ENCODE measurements around the gene MYO3B.

Gene MYO3B

DNA sequence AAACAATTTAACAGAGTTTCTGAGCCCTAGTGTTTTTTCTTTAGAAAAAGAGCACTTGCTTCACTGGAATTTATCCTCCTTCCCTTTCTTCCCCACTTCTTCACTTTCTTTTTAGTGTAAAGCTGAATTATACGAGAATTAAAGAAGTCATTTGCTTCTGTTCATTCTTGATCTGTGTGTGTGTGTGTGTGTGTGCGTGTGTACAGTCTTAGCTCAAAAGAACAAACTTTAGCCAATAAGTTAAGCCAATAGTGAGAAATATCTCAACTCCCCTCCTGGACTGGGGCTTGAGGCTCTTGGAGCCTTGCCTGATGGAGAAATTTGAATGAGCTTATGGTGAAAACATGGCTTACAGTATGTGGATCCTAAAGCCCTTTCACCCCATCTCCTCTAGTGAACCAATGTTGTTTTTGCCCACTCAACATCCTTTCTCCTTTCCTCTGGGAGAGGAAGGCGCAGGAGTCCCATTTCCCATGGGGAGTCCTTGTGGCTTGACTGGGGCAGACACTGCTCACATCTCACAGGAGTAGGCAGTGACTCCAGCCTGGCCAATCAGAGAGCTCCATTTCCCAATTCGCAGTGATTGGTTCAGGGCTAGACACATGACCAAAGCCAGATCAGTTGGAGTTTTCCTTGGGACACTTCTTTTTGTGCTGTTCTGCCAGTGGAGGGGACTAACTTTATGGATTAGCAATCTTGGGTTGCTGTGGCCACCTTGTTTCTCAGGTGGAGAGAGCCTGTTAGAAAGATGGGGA is 16.3 kb upstream of the MYO3B start:
- no peak for DNase-seq (ENCODE audit: low spot score)

DNA sequence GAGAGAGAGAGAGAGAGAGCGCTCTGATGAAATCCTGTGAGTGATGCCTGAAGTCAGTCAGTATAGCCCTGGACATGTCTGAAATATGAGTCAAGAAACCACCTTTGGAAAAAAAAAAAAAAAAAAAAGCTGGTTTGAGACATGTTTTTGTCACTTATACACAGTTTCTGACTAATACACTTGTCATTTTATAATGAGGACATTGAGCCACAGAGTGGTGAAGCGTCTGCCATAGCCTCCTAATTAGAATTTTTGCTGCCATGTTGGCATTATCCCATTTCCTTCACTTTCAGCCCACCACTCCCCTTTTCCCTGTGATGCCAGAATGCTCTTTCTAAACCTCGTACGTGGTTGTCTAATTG is 15.7 kb upstream of the MYO3B start:
- no peak for DNase-seq (ENCODE audit: low spot score)

DNA sequence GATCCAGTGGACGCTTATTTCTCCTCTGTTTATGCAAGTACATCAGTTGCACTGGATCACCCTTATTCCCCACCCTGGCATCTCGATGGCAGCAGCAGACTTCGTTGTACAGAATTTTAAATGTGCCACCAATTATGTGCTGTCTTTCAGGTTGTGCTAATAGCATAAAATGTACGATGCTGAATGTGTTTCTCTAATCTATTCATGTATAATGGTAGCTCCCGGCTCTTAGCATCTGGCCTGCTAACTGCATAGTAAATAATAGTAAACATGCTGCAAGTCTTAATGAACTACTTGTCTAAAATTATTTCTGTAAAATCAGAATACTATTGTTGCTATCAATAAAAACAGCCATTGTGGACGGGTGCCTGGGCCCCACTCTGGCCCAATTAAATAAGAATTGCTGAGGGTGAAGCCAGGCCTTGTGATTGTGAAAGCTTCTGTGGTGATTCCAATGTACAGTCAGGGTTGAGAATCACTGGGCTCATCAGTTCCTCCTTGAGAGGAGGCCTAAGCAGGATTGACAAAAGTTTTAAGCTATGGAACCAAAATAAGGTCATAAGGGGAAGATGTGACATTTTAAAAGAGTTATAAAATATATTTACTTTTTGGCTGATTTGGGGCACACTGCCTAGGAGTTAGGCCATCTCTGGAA is 14.4 kb upstream of the MYO3B start:
- no peak for DNase-seq (ENCODE audit: low spot score)

DNA sequence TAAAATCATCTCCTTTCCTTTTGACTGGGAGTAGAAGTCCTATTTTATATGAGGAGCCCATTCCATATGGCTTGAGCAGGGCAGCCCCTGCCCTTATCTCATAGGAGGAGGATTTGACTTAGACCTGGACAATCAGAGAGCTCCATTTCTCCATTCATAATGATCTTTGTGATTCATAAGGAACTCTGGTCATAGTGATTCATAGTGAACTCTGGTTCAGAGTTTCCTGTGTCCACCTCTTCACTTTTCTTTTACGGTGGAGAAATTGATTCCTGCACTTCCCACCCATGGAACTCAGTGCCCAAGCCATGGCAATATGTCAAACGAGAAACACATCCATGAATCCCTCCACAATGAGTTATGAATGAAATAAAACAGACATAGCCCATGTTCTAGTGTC is 12.8 kb upstream of the MYO3B start:
- no peak for DNase-seq (ENCODE audit: low spot score)

DNA sequence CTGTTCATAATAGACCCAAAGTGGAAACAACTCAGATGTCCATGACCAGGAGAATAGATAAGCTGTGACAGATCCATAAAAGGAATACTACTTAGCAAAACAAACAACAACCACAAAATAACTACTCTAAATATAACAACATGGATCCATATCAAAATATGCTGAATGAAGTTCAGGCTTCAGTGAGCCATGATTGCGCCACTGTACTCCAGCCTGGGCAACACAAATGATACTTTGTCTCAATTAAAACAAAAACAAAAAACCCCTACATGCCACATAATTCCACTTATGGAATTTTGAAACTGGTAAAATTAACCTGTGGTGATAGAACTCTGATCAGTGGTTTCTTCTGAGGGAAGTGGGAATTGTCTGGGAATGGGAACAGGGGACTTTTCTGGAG is 11.2 kb upstream of the MYO3B start:
- no peak for DNase-seq (ENCODE audit: low spot score)

DNA sequence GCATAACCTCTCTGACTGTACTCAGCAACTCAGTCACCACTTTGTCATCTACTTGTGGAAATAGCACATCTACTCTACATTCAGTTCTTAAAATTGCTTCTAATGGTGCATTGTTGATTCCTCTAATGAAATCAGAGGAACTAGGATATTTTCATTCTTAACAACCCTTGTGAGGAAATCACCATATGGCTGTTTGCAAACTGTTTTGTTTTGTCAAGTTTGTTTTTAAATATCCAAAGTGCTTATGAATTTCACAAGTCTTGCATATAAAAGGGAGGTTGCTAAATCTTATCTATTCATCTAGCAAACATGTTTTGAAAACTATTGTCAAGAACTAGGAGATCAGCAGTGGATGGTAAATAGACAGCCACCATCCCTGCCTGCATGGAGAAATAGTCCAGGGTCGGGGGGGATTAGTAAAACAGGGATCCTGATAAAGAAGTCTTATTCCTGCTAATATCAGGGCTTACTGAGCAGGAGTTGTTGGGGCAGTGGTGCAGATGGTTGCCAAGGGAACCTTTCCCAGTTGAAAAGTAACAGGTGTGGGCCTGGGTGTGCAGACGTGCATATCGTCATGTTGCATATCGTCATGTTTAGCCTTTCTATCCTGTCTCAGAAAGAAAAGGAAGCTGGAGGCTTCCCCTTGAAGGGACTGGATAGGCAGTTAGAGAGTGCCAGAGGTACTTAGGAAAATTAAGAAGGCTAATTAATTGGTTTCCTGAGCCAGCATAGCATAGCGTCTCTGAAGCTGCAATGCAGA is 7.5 kb upstream of the MYO3B start:
- DNase-seq (ENCODE audit: low spot score), result no peak

DNA sequence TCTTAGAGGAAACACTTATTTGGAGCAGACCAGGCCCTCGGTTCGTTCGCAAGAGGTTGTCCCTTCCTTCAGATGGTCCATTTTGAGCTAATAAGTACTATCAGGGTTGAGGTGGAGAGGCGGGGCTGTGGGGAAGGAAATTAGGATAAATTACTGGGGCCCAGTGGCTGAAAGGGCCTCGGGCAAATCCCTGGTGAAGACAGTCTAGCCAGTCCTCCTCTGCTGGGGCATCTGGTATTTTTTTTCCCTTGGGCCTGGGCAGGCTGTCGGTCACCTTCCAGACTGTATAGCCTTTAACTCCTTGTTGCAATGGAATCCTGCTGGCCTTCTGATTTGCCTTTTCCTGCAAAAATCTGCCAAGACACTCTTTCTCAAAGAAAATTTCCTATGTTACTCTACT is 1.7 kb upstream of the MYO3B start:
- DNase-seq (ENCODE audit: low spot score), result no peak

DNA sequence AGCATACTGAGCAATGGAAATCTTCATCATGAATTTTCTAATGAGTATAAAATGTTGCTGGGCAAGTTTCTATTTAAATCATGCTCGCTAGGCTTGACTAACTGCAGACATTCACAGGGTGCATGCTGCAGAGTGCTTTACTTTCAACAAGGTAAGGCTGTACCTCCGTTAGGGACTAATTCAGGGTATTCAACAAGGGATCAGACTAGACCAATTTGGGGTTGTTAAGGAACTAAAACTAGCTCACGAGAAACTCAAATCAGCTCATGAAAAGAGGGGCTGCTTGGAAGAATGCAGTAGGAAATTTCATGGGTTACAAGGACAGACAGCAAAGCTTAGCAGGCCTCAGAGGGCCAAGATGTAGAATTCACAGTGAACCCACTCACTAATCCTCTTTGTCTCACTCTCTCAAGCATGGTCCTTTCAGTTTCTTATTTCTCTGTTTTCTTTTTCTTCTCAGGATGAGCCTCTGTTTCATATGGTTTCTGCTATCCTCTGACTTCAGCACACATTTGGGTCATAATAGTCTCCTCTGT is 2.2 kb downstream of the MYO3B start:
- DNase-seq (ENCODE audit: low spot score), result no peak

DNA sequence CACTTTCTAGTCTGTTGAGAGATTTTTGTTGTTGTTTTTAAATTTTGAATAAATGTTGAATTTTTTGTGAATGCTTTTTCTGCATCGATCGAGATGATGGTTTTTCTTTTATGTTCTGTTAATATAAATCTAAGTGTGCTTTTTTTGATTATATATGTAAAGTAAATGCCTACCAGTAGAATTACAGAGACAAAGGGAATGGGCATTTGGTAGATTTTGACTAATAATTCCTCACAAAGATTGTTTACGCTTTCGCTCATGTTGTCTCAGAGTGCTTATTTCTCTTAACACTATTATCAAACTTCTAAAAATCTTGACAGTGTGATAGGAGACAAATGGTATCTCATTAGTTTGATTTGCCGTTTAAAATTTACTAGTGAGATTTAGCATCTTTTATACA is 3.7 kb downstream of the MYO3B start:
- no peak for DNase-seq (ENCODE audit: low spot score)

DNA sequence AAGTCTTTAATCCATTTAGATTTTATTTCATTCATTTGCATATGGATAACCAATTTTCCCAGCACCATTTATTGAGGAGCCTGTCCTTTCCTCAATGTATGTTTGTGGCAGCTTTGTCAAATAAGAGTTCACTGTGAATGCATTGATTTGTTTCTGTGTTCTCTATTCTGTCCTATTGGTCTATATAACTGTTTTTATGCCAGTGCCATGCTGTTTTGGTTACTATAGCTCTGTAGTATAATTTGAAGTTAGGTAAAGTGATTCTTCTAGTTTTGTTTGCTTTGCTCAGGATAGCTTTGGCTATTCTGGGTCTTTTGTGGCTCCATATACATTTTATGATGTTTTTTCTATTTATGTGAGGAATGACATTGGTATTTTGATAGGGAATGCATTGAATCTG is 7.4 kb downstream of the MYO3B start:
- no peak for DNase-seq (ENCODE audit: low spot score)

DNA sequence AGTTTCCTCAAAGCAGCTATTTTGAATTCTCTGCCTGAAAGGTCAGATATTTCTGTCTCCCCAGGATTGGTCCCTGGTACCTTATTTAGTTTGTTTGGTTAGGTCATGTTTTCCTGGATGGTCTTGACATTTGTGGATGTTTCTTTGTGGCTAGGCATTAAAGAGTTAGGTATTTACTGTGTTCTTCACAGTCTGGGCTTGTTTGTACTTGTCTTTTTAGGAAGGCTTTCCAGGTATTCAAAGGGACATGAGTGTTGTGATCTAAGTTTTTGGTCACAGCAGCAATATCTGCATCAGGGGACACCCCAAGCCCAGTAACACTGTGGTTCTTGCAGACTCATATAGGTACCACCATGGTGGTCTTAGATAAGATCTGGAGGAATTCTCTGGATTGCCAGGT is 11.8 kb downstream of the MYO3B start:
- DNase-seq (ENCODE audit: low spot score), result no peak

DNA sequence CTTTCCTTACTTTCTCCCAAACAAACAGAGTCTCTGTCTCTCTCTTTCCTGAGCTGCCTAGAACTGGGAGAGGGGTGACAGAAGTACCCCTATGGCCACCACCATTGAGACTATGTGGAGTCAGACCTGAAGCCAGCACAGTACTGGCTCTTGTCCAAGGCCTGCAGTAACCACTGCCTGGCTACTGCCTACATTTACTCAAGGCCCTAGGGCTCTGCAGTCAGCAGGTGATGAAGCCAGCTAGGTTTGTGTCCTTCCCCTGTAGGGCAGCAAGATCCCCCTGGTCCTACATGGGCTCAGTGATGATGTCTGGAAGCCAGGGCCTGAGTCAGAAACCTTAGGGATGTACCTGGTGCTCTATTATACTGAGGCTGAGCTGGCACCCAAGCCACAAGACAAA is 12.2 kb downstream of the MYO3B start:
- DNase-seq (ENCODE audit: low spot score), result no peak

DNA sequence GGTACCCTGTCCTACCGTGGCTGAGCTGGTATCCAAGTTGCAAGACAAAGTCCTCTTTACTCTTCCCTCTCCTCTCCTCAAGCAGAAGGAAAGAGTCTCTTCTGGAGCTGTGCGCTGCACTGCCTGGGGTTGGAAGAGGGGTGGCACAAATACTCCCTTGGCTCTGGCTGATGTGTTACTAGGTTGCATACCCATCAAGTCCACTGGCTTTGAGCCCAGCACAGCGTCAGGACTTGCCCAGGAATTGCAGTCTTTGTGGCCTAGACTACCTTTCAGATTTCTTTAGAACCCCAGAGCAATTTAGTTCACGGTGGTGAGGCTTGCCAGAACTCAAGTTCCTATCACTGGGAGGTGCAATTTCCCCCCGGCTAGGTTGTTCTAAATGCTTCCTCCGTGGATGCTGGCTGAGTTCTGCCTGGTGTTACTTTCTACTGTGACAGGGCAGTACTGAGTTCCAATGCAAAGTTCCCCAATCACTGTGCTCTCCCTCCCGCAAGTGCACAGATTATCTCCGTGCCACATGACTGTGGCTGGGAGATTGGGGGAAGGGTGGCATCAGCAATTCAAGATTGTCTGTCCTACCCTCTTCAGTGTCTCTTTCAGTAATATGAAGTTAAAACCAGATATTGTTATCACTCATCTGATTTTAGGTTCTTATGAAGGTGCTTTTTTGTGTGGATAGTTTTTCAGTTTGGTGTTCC is 13.4 kb downstream of the MYO3B start:
- DNase-seq (ENCODE audit: low spot score), result no peak

DNA sequence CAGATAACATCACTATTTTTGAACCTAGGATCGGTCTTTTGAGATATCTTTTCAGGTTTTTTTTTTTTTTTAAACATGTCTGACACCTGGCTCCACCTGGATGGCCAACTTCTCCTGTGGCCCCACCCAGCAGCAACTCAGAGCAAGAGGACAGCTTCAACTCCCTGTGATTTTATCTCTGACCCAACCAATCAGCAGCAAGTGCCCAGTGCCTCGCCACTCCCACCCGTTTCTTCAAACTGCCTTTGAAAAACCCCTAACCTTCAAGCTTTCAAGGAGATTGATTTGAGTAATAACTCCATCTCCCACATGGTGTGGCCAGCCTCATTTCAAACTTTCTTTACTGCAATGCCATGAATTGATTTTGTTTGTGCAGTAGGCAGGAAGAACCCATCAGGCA is 19.0 kb downstream of the MYO3B start:
- DNase-seq (ENCODE audit: low spot score), result no peak

DNA sequence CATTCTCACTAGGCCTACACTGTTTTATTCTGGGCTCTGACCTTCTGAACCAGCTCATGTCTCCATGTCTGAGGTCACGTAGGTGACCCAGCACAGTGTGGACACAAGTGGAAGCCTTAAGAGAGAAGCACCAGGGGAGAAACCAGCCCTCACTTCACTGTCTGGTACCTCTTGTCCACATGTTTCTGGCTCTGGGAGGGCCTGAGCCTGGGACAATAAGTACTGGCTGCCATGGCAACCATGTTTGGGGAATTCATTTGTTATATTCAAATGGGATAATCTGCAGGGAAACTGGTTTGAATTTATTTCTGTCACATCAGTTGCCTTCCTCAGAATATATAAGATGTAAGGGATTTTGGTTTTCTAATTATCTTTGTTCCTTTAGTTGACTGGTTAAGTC is 23.3 kb downstream of the MYO3B start:
- DNase-seq (ENCODE audit: low spot score), result no peak

DNA sequence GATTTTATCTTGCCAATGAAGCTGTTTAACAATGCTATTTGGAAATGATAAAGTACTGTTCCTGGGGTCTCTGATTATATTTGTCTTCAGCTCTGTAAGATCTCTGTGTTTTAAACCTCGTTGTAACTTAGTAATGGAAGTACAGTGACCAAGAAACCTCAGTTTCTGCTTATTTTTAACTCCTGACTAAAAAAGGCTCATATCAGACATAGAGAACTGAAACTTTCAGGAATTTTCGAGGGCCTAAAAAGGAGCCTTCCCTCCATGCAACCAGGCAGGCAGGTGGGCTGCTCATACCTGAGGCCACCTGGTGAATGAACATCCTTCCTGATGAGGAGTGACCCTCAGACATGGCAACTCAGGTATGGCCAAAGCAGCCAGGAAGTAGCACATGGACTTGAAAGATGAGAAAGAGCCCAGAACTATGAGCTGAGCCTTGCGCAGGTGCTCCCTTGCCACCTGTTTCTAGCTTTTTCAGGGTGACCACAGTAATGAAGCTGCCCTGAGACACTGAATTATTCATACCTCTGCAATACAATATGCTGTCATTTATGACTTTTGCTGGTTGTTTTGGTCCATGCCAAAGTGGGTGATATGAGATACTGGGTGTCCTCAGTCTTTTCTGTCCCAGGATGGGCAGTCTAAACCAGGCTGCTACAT is 23.9 kb downstream of the MYO3B start:
- DNase-seq (ENCODE audit: low spot score), result no peak

DNA sequence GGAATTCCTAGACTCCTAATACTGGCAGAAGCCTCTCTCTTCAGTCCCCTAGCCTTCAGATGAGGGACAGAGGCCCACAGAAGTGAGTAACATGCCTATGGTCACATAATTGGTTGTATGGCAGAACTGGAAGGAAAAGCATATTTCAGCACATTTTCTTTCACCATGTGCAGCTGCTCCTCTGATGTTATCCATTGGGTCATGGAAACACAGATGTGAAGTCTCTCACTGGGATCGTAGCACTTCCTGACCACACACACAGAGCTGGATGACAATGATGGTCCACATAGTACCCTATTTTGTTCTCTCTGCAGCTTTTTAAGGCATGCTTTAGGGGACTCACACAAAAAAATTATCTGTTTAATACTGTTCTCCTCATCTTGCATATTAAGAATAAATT is 24.5 kb downstream of the MYO3B start:
- no peak for DNase-seq (ENCODE audit: low spot score)

DNA sequence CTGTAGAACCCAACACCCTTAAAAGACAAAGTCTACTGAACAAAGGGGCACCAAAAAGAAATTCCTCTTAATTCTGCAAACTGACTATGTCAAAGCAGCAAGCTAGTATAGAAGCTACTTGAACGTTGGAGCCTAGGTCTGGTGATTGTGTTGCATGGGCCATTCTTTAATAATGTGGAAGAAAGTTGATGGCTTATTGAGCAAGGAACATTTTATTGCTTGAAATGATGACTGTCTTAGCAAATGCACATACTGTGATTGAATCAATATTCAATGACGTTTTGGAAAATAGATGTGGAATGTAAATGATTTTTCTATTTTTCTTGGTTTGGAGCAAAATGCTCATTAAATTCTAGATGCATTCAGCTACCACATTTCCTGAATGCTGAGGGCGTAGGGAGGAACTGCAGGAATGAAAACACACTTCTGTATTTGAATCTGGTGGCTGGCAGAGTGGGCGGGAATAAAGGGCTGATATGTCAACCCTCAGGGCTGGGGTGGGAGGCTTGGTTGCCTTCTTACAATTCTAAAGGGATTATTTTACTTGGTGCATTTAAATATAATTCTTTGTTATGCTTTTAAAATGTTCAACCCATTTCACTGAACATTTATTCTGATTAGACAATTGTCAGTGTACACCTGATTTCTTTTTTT is 26.5 kb downstream of the MYO3B start:
- no peak for DNase-seq (ENCODE audit: low spot score)

DNA sequence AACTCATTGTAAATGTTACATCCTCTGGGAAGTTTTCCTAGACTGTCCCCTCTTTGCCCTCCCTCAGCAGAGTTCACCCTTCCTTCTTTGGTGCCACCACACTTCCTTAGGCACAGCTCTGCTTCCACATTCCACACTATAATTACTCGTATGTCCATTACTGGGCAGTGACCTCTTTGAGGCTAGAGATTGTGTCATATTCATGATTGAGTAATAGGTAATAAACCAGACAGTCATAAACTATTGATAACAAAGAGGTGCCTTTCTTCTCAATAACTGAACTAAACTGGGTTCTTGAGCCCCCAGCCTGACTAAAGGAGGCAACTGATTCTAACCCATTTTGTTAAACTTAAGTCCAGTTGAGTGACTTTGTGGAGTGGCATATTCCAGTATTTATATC is 28.3 kb downstream of the MYO3B start:
- DNase-seq (ENCODE audit: low spot score), result no peak

DNA sequence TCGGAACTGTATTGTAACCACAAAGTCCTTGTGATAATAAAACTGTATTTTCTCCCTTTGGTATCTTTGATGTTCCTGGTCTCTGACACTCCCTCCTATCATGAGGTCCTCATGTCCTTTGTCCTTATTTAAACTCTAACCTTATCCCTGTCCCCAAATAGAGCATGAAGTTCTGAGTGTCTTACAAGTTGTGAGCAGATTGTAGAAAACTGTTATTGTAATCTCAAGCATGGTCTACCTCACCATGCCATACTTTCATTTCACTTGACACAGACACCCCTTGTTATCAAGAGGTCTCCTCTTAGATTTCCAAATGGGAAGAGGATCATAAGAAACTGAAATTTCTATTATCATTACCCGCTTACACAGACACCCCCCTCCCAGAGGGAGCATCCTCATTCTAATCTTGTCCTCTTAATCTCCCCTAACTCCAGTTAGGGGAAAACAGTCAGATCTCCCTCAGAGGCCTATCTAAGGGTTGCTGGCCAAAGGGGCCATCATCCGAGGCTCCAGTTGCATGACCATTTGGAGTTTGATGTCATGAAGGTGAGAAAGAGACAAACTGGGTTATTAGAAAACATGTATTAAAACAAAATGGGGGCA is 29.0 kb downstream of the MYO3B start:
- no peak for DNase-seq (ENCODE audit: low spot score)

DNA sequence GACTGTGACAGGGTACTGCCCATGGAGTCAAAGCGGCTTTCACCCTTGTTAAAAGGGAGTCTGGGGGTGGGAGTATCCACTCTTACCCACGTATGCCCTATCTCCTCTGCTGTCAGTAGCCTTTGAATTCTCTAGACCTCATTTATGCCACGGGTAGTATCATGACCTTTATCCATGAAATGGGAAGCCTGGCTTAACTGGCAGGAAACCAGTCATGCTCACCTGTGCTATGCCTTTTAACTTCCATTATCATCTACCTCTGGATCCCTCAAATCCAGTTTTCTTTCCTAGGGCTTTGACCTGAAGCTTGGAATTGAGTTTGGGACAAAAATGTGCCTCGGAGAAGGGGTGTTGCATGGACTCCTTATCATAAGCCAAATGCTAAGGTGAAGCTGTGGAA is 30.0 kb downstream of the MYO3B start:
- no peak for DNase-seq (ENCODE audit: low spot score)
